22Rv1 (cell line): ENCODE measurements around the gene SIGLEC9.

Experiments used
- ZFX ChIP-seq: fragments of 450-650 bp; IDR thresholded peaks from 2 replicates; pipeline ENCODE4 v1.6.1; 2017; ENCODE audit warnings: antibody characterized with exemption, borderline replicate concordance
- TF ChIP-seq, protein P1 (sequence below): fragments of 450-650 bp; IDR thresholded peaks from 2 replicates; pipeline ENCODE4 v1.5.1; 2017; ENCODE audit warnings: mild to moderate bottlenecking

DNA sequence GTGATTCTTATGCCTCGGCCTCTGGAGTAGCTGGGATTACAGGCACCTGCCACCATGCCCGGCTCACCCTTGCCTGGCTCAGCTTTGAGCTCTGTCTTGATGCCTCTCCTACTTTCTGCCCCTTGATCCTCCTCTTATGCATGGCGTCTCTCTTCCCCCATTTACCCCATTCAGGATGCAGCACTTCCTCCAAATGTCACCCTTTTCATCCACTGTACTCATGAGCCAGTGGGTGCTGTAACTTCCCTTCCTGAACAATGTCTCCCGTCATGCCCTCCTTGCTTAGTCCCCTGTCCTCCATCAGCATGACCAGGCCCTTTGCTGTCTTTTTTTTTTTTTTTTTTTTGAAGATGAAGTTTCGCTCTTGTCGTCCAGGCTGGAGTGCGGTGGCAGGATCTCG, 3.4 kb upstream of the SIGLEC9 start:
- TF ChIP-seq, protein P1, sequence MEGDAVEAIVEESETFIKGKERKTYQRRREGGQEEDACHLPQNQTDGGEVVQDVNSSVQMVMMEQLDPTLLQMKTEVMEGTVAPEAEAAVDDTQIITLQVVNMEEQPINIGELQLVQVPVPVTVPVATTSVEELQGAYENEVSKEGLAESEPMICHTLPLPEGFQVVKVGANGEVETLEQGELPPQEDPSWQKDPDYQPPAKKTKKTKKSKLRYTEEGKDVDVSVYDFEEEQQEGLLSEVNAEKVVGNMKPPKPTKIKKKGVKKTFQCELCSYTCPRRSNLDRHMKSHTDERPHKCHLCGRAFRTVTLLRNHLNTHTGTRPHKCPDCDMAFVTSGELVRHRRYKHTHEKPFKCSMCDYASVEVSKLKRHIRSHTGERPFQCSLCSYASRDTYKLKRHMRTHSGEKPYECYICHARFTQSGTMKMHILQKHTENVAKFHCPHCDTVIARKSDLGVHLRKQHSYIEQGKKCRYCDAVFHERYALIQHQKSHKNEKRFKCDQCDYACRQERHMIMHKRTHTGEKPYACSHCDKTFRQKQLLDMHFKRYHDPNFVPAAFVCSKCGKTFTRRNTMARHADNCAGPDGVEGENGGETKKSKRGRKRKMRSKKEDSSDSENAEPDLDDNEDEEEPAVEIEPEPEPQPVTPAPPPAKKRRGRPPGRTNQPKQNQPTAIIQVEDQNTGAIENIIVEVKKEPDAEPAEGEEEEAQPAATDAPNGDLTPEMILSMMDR: no peak
- no peak for TF ChIP-seq ZFX
